ENCODE results near the gene TNP1. TPM values are rescaled to one million over a fixed set of nuclear protein-coding genes. Genes with fewer than 3 reads are reported as not detected.

TNP1 gene
- total and polyA plus RNA-seq, 2 experiments from 2014 or later, result not detected

DNA sequence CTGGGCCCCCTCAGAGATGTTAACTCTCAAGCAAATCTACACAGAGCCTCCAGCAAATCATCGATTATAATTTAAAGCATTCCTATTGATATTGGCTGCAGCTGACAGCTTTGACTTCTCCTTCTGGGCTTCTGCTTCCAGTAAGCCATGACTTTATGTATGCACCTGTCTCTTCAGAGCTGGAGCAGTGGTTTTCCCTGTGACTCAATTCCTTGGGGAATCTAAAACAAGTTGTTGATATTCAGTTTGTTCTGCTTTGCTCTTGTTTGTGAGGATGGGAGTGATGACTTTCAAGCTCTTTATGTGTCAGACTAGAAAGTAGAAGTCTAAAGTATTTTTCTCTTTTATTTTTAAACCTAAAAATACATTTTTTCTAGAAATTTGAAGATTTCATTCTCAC, 45.1 kb upstream of the TNP1 start (continued):
- TF ChIP-seq, protein P1, sequence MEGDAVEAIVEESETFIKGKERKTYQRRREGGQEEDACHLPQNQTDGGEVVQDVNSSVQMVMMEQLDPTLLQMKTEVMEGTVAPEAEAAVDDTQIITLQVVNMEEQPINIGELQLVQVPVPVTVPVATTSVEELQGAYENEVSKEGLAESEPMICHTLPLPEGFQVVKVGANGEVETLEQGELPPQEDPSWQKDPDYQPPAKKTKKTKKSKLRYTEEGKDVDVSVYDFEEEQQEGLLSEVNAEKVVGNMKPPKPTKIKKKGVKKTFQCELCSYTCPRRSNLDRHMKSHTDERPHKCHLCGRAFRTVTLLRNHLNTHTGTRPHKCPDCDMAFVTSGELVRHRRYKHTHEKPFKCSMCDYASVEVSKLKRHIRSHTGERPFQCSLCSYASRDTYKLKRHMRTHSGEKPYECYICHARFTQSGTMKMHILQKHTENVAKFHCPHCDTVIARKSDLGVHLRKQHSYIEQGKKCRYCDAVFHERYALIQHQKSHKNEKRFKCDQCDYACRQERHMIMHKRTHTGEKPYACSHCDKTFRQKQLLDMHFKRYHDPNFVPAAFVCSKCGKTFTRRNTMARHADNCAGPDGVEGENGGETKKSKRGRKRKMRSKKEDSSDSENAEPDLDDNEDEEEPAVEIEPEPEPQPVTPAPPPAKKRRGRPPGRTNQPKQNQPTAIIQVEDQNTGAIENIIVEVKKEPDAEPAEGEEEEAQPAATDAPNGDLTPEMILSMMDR (conservative IDR thresholded peaks at IDR 0.05; ENCODE audit: low read depth in 2 of 2), result no peak
- no peak for TF ChIP-seq CREB1 (CRISPR knock-in tag; IDR thresholded peaks at IDR 0.05; ENCODE audit: low read depth)

GRCh38 chr2:216904554-216904953, 44.7 kb upstream of the TNP1 start:
- Mint-ChIP-seq H3K27me3 (ENCODE audit: insufficient read depth, low read depth, poor library complexity) (no peaks in the 10 kb centered on the region), H3K27ac (no peak overlapping the region), H3K36me3 (ENCODE audit: low read depth) (peaks cover 14% of the 10 kb centered on the region; the same call in 2 of the 3 replicates), H3K4me1 (no peaks in the 10 kb centered on the region; the same call in 2 of the 3 replicates), H3K9me3 (peaks cover 28% of the 10 kb centered on the region), H3K4me3 (no peak overlapping the region)
- Histone ChIP-seq H3K27ac (ENCODE audit: low read depth) (no peak overlapping the region), H3K27me3 (ENCODE audit: insufficient read depth) (no peaks in the 10 kb centered on the region), H3K79me2 (replicated peaks; ENCODE audit: insufficient read depth) (no peaks in the 10 kb centered on the region), H3K9me2 (ENCODE audit: insufficient read depth) (no peaks in the 10 kb centered on the region), H4K20me1 (replicated peaks; ENCODE audit: insufficient read depth) (no peaks in the 10 kb centered on the region), H3K4me1 (ENCODE audit: insufficient read depth) (no peaks in the 10 kb centered on the region), H3K4me2 (no peak overlapping the region), H3K4me3 (no peak overlapping the region), H3K36me3 (ENCODE audit: insufficient read depth) (no peaks in the 10 kb centered on the region), H2AFZ (no peak overlapping the region), H3F3A (replicated peaks; ENCODE audit: low read depth) (no peaks in the 10 kb centered on the region)
- DNase-seq (ENCODE audit: low spot score), result no peak
- ATAC-seq, result no peak
- TF ChIP-seq POLR2AphosphoS5 (IDR thresholded peaks at IDR 0.05; ENCODE audit: low read depth), result no peak
- TF ChIP-seq EZH2 (IDR thresholded peaks at IDR 0.05; ENCODE audit: low read depth, unreplicated experiment), result no peak
- no peak for TF ChIP-seq JUNB (IDR thresholded peaks at IDR 0.05; ENCODE audit: unreplicated experiment)
- no peak for TF ChIP-seq EZH2phosphoT487 (IDR thresholded peaks at IDR 0.05; ENCODE audit: unreplicated experiment)
- TF ChIP-seq, protein P2, sequence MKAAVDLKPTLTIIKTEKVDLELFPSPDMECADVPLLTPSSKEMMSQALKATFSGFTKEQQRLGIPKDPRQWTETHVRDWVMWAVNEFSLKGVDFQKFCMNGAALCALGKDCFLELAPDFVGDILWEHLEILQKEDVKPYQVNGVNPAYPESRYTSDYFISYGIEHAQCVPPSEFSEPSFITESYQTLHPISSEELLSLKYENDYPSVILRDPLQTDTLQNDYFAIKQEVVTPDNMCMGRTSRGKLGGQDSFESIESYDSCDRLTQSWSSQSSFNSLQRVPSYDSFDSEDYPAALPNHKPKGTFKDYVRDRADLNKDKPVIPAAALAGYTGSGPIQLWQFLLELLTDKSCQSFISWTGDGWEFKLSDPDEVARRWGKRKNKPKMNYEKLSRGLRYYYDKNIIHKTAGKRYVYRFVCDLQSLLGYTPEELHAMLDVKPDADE (IDR thresholded peaks at IDR 0.05), result no peak
- TF ChIP-seq, protein P1 (conservative IDR thresholded peaks at IDR 0.05; ENCODE audit: low read depth in 2 of 2), result no peak
- TF ChIP-seq ZNF114 (CRISPR knock-in tag; IDR thresholded peaks at IDR 0.05), result no peak
- no peak for TF ChIP-seq ZNF331 (CRISPR knock-in tag; IDR thresholded peaks at IDR 0.05; ENCODE audit: low read depth)
- TF ChIP-seq NANOG (IDR thresholded peaks at IDR 0.05; ENCODE audit: borderline replicate concordance), result no peak
